ENCODE results near the gene IMPA2.
"Not testable (repeated sequence)": the region's sequence is repeated elsewhere in the genome, so short reads cannot be mapped to it uniquely, and the experiment has no call there.

Gene IMPA2

GRCh38 chr18:12056034-12056883, 75.0 kb downstream of the IMPA2 start:
- peak; percentile 23 for DNase-seq

DNA sequence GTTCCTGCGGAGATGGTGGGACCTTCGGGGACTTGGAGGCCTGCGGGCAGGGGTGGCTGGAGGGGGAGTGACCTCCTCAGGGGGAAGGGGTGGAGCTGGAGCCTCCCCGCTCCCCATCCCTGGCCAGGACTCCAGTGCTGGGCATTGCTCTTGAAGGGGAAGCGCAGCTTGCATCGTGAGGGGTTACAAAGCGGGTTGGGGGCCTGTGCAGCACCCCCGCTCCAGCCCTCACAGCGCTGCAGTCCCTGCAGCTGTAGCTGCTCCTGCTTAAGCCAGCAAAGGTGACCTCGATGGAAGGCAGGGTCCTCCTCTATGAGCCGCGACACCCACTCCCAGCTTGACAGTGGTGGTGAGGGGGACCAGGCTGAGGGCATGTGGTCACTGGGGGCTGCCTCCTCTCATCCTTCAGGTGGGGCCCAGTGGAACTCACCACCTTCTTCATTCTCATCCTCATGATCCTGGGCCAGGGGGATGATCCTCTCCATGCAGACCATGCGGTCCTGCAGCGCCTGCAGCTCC, 75.6 kb downstream of the IMPA2 start:
- no peak for DNase-seq

GRCh38 chr18:12057419-12058039, 76.2 kb downstream of the IMPA2 start:
- no peak for DNase-seq

DNA sequence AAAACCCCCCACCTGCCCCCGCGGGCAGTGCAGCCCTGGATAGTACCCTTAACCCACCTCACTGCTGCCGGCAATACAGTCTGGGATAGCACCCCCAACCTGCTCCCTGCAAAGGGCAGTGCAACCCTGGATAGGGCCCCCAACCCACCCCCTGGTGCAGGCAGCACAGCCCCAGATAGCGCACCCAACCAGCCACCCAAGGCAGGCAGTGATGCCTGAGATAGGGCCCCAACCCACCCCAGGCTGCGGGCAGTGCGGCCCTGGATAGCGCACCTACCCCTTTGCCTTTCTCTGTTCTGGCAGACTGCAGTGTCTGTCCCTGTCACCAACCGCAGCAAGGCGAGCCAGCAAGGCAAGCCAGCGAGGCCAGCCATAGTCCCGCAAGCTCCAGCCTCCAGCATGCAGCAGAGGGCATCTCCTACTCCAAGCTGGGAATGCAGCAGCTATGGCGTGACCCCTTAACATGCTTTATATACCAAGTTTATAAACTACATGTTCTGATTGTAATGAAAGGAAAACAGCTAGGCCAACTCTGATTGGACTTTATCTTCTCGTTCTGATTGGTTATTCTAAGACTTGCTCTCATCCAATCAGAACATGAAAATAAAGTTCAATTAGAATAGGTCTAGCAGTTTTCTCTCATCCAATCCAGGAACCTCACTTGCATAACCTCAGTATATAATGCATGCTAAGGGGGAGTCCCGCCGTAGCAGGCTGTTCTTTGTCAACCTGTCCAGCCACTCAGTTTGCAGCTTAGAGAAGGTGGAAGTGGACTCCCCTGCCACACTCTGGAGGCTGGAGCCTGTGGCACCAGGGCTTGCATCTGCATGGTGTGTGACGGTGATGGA, 78.3 kb downstream of the IMPA2 start:
- no peak for DNase-seq

DNA sequence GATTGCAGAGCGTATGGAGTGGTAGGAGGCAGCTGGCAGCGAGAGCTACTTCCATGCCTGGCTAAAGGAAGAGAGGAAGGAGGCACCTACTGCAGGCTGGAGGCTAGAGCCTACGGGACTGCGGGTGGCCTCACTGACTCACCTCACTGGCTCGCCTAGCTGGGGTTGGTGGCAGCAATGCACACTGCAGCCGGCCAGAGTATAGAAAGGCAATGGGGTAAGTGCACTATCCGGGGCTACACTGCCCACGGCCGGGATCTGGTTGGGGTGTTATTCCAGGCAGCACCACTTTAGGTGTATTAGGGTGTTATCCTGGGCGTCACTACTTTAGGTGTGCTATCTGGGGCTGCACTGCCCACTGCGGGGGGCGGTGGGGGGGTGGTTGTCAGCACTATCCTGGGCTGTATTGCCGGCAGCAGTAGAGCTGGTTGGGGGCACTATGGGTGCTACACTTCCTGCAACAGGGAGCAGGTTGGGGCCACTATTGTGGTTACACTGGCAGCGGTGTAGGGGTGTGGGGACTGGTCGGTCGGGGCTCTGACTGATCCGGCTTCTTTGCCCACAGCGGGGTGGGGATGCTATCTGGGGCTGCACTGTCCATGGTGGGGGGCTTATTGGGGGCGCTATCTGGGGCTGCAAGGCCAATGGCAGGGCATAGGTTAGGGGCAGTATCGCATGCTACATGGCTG, 79.0 kb downstream of the IMPA2 start:
- DNase-seq: no peak

- DNase-seq: no peak
Observed at GRCh38 chr18:12061685-12062084, 80.4 kb downstream of the IMPA2 start.

DNA sequence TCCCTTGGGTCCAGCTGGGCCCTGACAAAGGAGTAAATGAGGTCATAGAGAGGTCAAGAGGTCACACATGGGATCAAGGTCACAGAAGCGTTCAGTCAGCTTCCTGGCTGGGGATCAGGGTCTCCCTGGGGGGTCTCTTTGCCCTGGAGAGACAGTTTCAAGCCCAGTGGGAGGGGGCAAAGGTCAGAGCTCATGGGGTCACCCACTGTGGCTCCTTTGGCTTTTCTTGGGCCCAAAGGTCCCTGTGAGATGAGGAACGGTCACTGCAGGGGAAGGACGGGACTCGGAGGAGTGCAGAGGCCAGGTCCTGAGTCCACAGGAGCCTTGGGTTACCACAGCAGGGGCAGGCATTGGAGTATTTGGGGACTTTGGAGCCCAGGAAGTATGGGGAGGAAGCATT, 81.7 kb downstream of the IMPA2 start:
- DNase-seq: no peak

DNA sequence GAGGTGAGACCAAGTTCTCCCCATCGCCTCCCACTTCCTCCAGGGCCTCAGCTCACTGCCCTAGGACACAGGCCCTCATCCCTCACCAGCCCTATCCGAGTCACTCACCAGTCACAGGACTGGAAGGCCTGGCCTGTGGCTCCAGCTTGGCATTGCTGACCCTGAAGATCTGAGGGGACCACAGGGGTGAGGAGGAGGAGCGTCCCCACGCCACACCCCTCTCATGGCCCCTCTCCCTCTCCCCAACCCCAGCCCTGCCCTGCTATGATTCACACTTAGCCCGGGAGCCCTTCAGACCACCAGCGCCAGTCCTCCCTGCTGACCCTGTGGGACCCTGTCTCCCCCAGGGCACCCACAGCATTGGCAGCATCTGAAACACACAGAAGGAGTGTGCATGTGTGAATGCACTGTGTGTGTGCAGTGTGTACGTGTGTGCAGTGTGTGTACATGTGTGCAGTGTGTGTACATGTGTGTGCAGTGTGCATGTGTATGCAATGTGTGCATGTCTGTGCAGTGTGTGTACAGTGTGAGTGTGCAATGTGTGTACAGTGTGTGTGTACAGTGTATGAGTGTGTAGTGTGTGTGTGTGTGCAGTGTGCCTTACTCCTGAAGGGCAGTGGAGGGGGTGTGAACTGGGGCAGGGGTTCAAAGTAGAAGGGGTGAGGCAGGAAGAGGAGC, 82.9 kb downstream of the IMPA2 start:
- no peak for DNase-seq

GRCh38 chr18:12065397-12065796, 84.1 kb downstream of the IMPA2 start:
- no peak for DNase-seq

- no peak for DNase-seq
Observed at GRCh38 chr18:12066910-12067511, 85.7 kb downstream of the IMPA2 start.

- no peak for DNase-seq
Observed at GRCh38 chr18:12067671-12068070, 86.4 kb downstream of the IMPA2 start.

GRCh38 chr18:12068316-12068949, 87.1 kb downstream of the IMPA2 start:
- not testable (repeated sequence) for DNase-seq

- no peak for DNase-seq
Observed at GRCh38 chr18:12068950-12069320, 87.6 kb downstream of the IMPA2 start.

GRCh38 chr18:12071066-12071465, 89.8 kb downstream of the IMPA2 start:
- DNase-seq: not testable (repeated sequence)

DNA sequence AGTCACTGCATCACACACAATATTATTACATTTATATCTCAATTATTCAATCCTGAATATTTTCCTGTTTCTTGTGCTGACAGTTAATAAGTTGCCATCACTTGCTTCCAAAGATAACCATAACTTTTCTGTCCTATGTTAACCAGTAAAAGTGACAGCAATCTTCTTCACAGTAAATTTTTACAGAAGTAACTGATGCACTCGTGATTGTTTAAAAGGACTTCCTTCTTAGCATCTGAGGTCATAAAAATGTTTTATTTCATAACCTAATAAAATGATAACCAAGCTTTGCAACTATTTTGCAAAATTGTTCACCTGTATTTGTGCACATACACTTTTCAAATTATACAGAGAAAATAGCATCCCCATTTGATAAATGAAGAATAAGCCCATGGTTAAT, 91.7 kb downstream of the IMPA2 start:
- DNase-seq: no peak

- no peak for DNase-seq
Observed at GRCh38 chr18:12074736-12075135, 93.4 kb downstream of the IMPA2 start.

DNA sequence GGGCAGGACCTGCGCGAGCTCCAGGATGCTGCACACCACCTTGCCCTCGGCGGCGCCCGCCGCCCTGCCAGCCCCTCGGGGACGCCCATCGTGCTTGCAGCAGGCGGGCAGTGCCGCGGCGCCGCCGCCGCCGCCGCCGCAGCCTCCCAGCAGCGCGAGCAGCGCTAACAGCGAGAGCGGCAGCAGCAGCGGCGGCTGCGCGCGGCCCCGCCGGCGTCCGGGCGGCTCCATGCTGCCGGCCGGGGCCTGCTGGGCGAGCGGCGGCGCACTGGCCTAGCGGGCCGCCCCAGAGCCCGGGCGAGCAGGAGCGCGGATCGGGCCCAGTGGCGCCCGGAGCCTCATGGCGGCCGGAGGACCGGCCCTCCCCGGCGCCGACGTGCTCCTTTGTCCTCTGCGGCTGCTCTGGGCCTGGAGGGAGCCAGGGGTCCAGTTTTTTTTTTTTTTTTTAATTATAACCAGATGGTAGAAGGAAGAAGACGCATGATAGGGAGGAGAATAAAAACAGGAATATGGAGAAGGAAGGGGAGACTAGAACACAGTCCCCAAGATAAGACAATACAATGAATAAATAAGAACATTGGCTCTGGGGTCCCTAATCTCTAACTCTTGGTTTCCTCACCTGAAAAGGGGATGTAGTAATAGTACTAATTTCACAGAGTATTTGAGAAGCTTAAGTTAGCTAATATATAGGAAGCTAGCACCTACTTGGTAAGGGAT, 95.3 kb downstream of the IMPA2 start:
- no peak for DNase-seq

DNA sequence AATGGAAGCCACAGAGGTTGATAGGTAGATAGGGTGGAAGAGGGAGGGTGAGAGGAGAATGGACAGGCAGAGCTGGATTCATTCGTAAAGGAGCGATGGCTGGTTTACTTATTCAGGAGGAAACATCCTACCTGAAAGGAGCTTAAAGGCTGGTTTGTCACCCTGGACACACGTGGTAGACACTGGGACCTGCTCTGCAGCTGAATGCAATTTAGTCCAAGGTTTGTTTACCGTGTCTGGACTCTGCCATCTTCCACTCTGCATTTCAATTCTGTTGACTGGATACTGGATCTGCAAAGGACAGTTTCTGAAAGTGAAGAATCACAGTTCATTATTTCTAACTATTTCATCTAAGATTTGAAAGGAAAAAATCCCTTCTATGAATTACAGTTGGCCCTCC, 96.7 kb downstream of the IMPA2 start:
- DNase-seq: not testable (repeated sequence)

- DNase-seq: no peak
Observed at GRCh38 chr18:12079491-12080237, 98.4 kb downstream of the IMPA2 start.
